Measurements from ENCODE around the gene SLC22A5.

The SLC22A5 gene

DNA sequence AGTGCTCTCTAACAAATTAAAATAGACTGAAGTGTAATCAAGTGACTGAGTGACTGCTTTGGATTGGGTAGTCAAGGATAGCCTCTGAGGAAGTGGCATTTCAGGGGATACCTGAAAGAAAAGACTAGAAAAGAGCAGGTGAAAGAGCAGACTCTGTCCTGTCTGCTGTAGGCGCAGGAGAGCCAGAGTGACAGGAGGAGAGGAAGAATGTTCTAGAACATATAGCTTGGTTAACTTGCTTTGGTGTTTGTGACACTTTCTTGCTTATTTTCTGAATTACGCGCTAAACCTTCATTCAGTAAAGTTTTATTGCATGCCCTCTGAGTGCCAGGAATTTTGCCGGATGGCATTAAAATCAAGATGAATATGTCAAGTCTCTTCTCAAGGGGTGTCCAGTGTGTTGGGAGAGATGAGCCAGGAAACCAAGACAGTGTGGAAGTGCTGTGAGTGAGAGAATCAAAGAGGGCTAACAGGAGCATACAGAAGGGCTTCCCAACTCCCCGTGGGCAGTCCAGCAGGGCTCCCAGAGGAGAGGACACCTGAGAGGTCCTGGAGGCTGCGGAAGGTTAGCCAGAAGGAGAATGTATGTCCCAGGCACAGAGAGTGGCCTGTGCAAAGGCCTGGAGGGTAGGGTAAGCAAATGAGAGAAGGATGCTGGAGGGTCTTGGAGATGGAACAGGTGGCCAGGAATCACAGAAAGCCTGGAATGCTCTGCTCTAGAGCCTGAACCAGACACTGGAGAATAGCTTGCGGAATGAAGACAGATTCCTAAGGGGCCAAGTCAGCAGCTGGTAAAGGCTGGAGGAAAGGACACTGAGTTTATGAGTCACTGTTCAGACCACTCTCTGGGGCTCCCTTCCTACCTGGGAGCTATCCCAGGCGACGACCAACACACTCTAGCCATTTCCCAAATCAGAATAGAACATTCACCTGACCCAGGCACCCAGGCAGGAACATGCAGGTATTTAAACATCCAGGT, 59.3 kb downstream of the SLC22A5 start:
- no peaks in the 10 kb centered on the region for H3K36me3 ChIP-seq (ENCODE audit: control insufficient read depth in 2 of 2, insufficient read depth in 1 of 2, low read length in 2 of 2)
- ChIA-PET POLR2A (no interaction called here), CTCF (interaction anchor here (0.8 to 3.7 kb wide), 2 partner anchors 67 to 71 kb away, joined by 3 to 16 read pairs; no protein-coding TSS in a partner anchor)
- no peak overlapping the region for H3K27ac ChIP-seq (ENCODE audit: extremely low read depth, low read depth, low read length)
- TF ChIP-seq ZNF26 (tag by site-specific recombination; IDR thresholded peaks at IDR 0.05) (no peak), SCRT2 (tag by site-specific recombination; IDR thresholded peaks at IDR 0.05) (0 out of 2 replicates have a peak, but pooled peaks have one; percentile 14), ZNF600 (tag by site-specific recombination; IDR thresholded peaks at IDR 0.05) (0 out of 2 replicates have a peak, but pooled peaks have one; percentile 12)
- no peak overlapping the region for H3K4me3 ChIP-seq (ENCODE audit: low read depth, low read length)
- H3K9me3 ChIP-seq (ENCODE audit: control insufficient read depth, insufficient read depth, low read depth, low read length), result no peaks in the 10 kb centered on the region
- H3K4me1 ChIP-seq (ENCODE audit: control insufficient read depth, insufficient read depth, low read length), result 0 out of 2 replicates have a peak, but pooled peaks cover 5% of the 10 kb centered on the region

- no peak overlapping the region for H3K27ac ChIP-seq (ENCODE audit: extremely low read depth, low read depth, low read length)
These were observed 60.2 kb downstream of the SLC22A5 start for GRCh38 chr5:132429463-132430440.

More at GRCh38 chr5:132429463-132430440, 60.2 kb downstream of the SLC22A5 start:
- no peak for TF ChIP-seq ZIC2 (tag by site-specific recombination; IDR thresholded peaks at IDR 0.05)
- no peak for TF ChIP-seq ZSCAN16 (tag by site-specific recombination; IDR thresholded peaks at IDR 0.05)
- TF ChIP-seq ZNF518A (tag by site-specific recombination; conservative IDR thresholded peaks at IDR 0.05; ENCODE audit: low read depth), result no peak
- no peak for TF ChIP-seq ZNF26 (tag by site-specific recombination; IDR thresholded peaks at IDR 0.05)
- TF ChIP-seq ZBTB17 (tag by site-specific recombination; IDR thresholded peaks at IDR 0.05), result 0 out of 2 replicates have a peak, but pooled peaks have one; percentile 18
- TF ChIP-seq, protein P1, sequence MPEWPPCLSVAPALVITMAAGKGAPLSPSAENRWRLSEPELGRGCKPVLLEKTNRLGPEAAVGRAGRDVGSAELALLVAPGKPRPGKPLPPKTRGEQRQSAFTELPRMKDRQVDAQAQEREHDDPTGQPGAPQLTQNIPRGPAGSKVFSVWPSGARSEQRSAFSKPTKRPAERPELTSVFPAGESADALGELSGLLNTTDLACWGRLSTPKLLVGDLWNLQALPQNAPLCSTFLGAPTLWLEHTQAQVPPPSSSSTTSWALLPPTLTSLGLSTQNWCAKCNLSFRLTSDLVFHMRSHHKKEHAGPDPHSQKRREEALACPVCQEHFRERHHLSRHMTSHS (tag by site-specific recombination; IDR thresholded peaks at IDR 0.05), result no peak
- TF ChIP-seq ZNF658 (tag by site-specific recombination; IDR thresholded peaks at IDR 0.05), result no peak
- Histone ChIP-seq H3K36me3 (ENCODE audit: control insufficient read depth in 2 of 2, insufficient read depth in 1 of 2, low read length in 2 of 2) (no peaks in the 10 kb centered on the region), H3K4me3 (ENCODE audit: low read depth, low read length) (no peak overlapping the region), H3K4me1 (ENCODE audit: control insufficient read depth, insufficient read depth, low read length) (0 out of 2 replicates have a peak, but pooled peaks cover 5% of the 10 kb centered on the region), H3K9me3 (ENCODE audit: control insufficient read depth, insufficient read depth, low read depth, low read length) (no peaks in the 10 kb centered on the region)
- POLR2A ChIA-PET, result interaction anchor here (1.5 kb wide), 1 partner anchor 61 kb away, joined by 4 read pairs; the partner anchor contains the start of gene IRF1
- CTCF ChIA-PET, result interaction anchor here (1.1 kb wide), 1 partner anchor 9 kb away, joined by 4 read pairs; no protein-coding TSS in a partner anchor

All from HEK293 (cell line).